ENCODE data around the gene KCNQ2.

DNA sequence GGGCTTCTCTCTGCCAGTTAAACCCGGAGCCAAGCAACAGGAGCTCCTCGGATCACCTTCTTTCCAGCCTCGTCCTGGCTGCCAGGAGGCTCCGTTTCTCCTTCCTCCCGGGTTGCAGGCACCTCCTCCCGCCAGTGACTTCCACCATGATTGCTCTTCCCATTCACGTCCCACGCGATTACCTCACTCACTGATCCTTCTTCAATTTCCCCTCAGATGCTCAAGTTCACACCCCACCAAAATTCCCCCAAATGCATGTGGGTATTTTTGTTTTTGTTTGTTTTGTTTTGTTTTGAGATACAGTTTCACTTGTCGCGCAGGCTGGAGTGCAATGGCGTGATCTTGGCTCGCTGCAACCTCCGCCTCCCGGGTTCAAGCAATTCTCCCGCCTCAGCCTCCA lies 25.1 kb downstream of the KCNQ2 start:
- TF ChIP-seq, protein P1, sequence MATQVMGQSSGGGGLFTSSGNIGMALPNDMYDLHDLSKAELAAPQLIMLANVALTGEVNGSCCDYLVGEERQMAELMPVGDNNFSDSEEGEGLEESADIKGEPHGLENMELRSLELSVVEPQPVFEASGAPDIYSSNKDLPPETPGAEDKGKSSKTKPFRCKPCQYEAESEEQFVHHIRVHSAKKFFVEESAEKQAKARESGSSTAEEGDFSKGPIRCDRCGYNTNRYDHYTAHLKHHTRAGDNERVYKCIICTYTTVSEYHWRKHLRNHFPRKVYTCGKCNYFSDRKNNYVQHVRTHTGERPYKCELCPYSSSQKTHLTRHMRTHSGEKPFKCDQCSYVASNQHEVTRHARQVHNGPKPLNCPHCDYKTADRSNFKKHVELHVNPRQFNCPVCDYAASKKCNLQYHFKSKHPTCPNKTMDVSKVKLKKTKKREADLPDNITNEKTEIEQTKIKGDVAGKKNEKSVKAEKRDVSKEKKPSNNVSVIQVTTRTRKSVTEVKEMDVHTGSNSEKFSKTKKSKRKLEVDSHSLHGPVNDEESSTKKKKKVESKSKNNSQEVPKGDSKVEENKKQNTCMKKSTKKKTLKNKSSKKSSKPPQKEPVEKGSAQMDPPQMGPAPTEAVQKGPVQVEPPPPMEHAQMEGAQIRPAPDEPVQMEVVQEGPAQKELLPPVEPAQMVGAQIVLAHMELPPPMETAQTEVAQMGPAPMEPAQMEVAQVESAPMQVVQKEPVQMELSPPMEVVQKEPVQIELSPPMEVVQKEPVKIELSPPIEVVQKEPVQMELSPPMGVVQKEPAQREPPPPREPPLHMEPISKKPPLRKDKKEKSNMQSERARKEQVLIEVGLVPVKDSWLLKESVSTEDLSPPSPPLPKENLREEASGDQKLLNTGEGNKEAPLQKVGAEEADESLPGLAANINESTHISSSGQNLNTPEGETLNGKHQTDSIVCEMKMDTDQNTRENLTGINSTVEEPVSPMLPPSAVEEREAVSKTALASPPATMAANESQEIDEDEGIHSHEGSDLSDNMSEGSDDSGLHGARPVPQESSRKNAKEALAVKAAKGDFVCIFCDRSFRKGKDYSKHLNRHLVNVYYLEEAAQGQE (IDR thresholded peaks at IDR 0.05; ENCODE audit: insufficient replicate concordance, low read depth): no peak
- TF ChIP-seq, protein P2, sequence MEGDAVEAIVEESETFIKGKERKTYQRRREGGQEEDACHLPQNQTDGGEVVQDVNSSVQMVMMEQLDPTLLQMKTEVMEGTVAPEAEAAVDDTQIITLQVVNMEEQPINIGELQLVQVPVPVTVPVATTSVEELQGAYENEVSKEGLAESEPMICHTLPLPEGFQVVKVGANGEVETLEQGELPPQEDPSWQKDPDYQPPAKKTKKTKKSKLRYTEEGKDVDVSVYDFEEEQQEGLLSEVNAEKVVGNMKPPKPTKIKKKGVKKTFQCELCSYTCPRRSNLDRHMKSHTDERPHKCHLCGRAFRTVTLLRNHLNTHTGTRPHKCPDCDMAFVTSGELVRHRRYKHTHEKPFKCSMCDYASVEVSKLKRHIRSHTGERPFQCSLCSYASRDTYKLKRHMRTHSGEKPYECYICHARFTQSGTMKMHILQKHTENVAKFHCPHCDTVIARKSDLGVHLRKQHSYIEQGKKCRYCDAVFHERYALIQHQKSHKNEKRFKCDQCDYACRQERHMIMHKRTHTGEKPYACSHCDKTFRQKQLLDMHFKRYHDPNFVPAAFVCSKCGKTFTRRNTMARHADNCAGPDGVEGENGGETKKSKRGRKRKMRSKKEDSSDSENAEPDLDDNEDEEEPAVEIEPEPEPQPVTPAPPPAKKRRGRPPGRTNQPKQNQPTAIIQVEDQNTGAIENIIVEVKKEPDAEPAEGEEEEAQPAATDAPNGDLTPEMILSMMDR (IDR thresholded peaks at IDR 0.05; ENCODE audit: insufficient read depth, low read length): no peak
- no peak for TF ChIP-seq POLR2AphosphoS5 (IDR thresholded peaks at IDR 0.05; ENCODE audit: low read depth)
- TF ChIP-seq GABPA (IDR thresholded peaks at IDR 0.05; ENCODE audit: low read depth): no peak

All from HL-60 (cell line).